ENCODE results near the gene PEDS1.
A peak's percentile ranks its signal among the peaks of the same experiment; 100 is the strongest.
"Not testable (repeated sequence)": the region's sequence is repeated elsewhere in the genome, so short reads cannot be mapped to it uniquely, and the experiment has no call there.

Gene PEDS1

DNA sequence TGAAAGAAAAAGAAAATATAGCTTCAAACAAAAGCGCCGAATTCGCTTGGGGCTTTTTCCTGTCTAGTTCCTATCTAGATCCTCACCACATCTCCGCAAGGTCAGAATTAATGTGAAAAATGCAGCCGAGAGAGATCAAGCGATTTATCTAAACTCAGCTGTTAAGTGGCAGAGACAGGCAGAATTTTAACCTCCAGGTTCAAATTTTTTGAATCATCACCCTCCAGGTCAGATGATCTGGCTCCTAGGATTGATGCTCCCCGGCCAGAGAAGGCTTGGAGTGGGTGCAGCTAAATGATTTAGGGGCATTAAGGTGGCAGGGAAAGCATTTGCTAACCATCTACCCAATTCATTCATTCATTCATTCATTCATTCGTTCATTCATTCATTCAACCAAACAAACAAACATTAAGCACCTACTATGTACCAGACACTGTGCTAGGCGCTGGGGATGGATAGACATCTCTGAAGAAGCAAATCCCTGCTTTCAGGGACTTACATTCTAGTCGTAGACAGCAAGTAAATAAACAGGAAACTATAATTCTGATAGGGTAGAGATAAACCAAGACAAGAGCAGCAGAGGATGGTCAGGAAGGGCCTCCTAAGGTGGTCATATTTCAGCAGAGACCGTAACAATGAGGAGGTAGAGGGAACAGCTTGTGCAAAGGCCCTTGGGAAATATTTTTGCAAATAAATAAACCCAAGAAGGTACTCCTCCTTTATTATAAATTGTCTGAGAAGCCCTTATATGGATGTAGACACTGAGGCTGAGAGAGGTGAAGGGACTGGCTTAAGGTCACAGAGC, 39.9 kb downstream of the PEDS1 start:
- peaks cover 53% of the 10 kb centered on the region for H3K4me1 ChIP-seq (ENCODE audit: control insufficient read depth, insufficient read depth, low read length)

DNA sequence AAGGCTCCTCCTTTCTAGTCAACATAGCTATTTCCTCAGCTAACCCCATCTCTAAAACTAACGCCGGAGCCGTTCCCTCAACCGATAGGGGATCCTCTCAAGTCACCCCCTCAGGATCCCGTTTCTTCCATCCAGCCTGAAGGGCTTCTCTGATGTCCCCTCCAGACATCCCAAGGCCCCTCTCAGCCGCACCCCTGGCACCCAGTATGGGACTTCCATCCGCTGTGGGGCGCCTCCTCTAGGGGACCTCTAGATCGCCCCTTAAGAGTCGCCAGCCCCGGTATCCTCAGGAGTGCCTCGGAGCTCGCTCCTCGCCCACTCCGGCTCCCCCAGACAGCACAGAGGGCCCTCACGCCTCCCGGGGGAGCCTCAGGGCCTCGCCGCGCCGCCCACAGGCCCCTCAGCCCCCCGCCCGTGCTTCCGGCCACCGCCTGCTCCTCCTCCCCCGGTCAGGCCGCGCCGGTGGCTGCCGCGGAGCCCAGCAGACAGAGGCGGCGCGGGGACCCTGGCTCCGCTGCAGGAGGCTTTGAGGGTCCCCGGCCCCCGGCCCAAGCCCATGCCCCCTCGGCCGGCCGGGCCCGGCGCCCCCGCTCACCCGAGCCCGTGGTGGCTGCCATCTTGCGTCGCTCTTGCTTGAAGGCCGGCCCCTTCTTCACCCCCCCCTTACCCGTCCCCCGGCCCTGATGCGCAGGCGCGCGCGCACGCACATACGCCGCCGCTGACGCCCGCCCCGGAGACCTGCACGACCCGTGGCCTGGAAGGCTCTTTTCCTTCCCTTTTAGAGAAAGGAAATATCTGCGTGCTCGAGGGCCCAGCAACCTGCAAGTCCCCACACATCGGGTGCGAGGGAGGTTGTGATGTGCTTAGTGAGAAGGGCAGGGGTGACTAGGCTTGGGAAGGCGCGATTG, 40.8 kb downstream of the PEDS1 start, which contains the start of gene UBE2V1:
Gene UBE2V1, minus strand, starts transcription at position 639 of the 908 bp plus-strand sequence. Its CDS starts 22 bp downstream, at position 617.
- Histone ChIP-seq H3K9me3 (replicated peaks; ENCODE audit: low read length) (no peaks in the 10 kb centered on the region), H3K27me3 (ENCODE audit: control insufficient read depth, insufficient read depth, low read length) (no peaks in the 10 kb centered on the region), H3K4me3 (ENCODE audit: low read length) (peak within 1 kb of the TSS; percentile 78), H3K4me2 (ENCODE audit: low read length) (peak within 1 kb of the TSS; percentile 90), H3K36me3 (ENCODE audit: insufficient read depth, low read length) (peaks cover 17% of the 10 kb centered on the region), H3K4me1 (ENCODE audit: control insufficient read depth, insufficient read depth, low read length) (peaks cover 62% of the 10 kb centered on the region), H3K9ac (ENCODE audit: low read depth, low read length) (peak within 1 kb of the TSS; percentile 92)

More for the DNA sequence above, 39.9 kb downstream of the PEDS1 start:
- Histone ChIP-seq H3K9ac (ENCODE audit: low read depth, low read length) (peak overlapping the region; percentile 92), H3K36me3 (ENCODE audit: insufficient read depth, low read length) (peaks cover 10% of the 10 kb centered on the region), H3K4me3 (ENCODE audit: low read length) (peak overlapping the region; percentile 78), H3K9me3 (replicated peaks; ENCODE audit: low read length) (no peaks in the 10 kb centered on the region), H3K4me2 (ENCODE audit: low read length) (peak overlapping the region; percentile 90), H3K27me3 (ENCODE audit: control insufficient read depth, insufficient read depth, low read length) (no peaks in the 10 kb centered on the region)

DNA sequence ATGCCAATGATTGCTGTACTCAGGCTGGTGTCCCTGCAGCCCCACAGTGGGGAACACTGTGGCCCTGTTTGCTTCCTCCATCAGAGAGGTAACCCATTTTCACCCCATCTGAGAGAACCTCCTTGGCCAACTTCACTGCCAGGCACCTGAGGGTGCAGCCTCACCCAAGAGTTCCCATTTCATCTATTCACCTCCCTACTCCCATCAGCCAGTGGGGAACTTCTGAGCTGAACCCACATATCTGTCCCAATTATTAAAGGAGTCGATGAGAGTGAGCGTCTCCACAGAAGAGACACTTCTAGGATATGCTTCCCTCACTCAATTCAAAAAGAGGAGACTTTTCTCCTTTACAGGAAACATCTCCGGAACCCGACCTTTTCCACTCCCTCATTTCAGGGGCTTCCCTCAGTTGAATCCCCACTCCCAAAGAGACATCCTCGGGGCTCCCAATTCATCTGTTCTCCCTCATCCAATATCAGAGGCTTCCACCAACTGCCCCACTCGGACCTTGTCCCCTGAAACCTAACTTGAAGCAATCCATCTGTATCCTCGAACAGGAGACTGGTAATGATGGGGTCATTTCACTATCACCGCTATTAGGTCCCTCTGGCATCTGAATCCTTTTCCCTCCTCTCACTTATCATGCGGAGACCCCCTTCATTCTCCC, 41.6 kb downstream of the PEDS1 start:
- peaks cover 70% of the 10 kb centered on the region for H3K4me1 ChIP-seq (ENCODE audit: control insufficient read depth, insufficient read depth, low read length)
- peaks cover 17% of the 10 kb centered on the region for H3K36me3 ChIP-seq (ENCODE audit: insufficient read depth, low read length)
- no peaks in the 10 kb centered on the region for H3K27me3 ChIP-seq (ENCODE audit: control insufficient read depth, insufficient read depth, low read length)
- no peaks in the 10 kb centered on the region for H3K9me3 ChIP-seq (replicated peaks; ENCODE audit: low read length)
- H3K4me3 ChIP-seq (ENCODE audit: low read length), result peak overlapping the region; percentile 78
- peak overlapping the region; percentile 92 for H3K9ac ChIP-seq (ENCODE audit: low read depth, low read length)
- H3K4me2 ChIP-seq (ENCODE audit: low read length), result peak overlapping the region; percentile 90

DNA sequence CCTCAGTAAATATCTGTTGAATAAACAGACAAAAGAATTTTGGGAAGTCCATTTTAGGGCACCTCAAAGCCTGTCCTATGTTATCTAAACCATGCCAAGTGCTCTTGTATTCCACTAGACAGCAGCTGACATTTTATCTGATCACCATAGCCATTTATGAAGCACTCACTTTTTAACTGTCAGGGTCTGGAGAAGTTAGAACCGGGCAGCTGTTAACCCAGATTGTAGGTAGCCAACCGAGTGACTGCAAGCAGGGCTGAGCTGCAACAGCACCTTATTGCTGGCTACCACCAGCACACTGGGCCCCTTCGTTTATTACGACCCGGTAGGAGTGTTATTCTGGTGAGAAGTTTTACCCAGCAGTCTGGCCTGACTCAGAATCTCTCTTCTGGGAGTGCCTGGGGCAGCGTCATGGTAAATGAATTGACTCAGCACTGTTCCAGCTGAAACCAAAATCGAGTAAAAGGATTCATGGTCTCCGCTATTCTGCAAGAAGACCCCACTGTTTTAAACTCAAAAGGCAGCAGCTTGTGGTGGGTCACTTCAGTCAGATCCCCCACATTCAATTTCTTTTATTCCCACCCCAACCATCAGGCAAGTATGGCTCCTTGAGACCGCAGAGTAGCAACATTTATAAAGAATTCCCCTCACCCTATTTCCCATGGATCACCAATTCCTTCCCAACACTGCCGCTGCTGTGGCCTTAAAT, 42.2 kb downstream of the PEDS1 start:
- peak overlapping the region; percentile 78 for H3K4me3 ChIP-seq (ENCODE audit: low read length)
- H3K9ac ChIP-seq (ENCODE audit: low read depth, low read length), result peak overlapping the region; percentile 92
- no peaks in the 10 kb centered on the region for H3K27me3 ChIP-seq (ENCODE audit: control insufficient read depth, insufficient read depth, low read length)
- peak overlapping the region; percentile 90 for H3K4me2 ChIP-seq (ENCODE audit: low read length)
- peaks cover 17% of the 10 kb centered on the region for H3K36me3 ChIP-seq (ENCODE audit: insufficient read depth, low read length)
- no peaks in the 10 kb centered on the region for H3K9me3 ChIP-seq (replicated peaks; ENCODE audit: low read length)
- peaks cover 69% of the 10 kb centered on the region for H3K4me1 ChIP-seq (ENCODE audit: control insufficient read depth, insufficient read depth, low read length)

DNA sequence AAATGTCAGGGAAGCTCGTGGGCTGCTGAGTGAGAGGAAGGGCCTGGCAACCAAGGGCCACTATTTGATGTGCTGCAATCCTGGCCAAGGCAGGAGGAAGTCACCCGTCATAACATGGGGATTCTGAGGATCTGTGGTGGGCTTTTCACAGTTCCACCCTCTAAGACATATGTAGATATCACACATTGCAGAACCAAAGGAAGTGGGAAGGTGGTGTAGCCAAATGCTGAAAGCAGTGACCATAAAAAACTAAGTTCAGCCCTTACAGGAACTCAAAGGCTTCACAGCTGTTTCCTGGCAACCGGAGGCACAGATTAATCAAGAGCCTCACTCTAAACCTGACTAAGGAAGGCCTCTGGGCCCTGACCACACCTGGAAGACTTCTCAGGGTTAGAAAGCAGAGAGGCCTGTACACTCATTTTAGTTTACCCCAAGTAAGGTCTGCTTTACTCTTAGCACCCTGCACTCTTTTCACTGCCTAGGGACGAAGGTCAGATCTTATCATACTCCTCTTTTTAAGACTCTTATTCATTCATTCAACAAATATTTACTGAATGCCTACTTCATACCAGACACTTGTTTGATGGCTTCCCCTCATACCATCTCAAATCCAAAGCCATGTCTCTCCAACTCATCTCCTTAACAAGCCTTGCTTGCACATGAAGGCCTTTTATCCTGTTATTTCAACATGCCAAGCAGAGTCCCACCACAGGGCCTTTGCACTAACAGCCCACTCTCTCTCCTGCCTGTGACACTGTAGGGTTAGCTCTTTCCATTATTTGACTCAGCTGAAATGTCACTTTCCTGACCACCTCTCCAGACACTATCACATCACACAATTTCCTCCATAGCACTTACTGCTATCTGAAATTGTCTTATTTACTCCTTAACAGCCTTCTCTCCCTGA, 43.1 kb downstream of the PEDS1 start:
- Histone ChIP-seq H3K9ac (ENCODE audit: low read depth, low read length) (peak overlapping the region; percentile 92), H3K27me3 (ENCODE audit: control insufficient read depth, insufficient read depth, low read length) (no peaks in the 10 kb centered on the region), H3K9me3 (replicated peaks; ENCODE audit: low read length) (no peaks in the 10 kb centered on the region), H3K4me3 (ENCODE audit: low read length) (peak overlapping the region; percentile 78), H3K4me2 (ENCODE audit: low read length) (peak overlapping the region; percentile 90), H3K4me1 (ENCODE audit: control insufficient read depth, insufficient read depth, low read length) (peaks cover 64% of the 10 kb centered on the region), H3K36me3 (ENCODE audit: insufficient read depth, low read length) (peaks cover 17% of the 10 kb centered on the region)

DNA sequence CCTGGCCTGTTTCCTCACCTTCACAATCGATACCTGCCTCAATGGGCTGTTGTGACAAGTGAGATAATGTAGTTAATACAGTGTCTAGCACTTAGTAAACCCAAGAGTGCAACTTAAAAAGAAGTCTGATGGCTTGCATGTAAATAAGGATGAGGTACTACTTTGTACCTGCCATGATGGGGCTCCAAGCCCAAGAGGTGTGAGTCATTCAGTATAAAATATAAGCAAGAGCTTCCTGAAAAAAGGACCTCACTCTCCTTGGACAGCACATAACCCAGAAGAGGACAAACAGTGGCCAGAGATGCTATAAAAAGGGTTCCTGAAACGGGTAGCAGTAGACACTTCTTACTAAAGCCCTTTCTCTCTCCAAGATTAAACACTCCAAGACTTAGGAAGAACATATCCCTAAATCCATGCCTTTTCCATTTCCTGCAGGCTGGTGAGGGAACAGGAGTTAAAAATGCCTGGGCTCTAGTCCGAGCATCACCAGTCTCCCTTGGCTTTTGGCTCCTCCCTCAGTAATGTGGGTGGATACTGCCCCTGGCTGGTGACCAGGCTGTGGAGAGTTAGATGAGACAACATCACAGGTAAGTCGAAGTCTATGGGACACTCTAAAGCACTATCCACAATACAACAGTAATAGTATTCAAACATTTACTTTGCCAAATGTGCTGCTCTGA, 44.8 kb downstream of the PEDS1 start:
- no peak overlapping the region for H3K9ac ChIP-seq (ENCODE audit: low read depth, low read length)
- no peak overlapping the region for H3K4me3 ChIP-seq (ENCODE audit: low read length)
- no peaks in the 10 kb centered on the region for H3K9me3 ChIP-seq (replicated peaks; ENCODE audit: low read length)

DNA sequence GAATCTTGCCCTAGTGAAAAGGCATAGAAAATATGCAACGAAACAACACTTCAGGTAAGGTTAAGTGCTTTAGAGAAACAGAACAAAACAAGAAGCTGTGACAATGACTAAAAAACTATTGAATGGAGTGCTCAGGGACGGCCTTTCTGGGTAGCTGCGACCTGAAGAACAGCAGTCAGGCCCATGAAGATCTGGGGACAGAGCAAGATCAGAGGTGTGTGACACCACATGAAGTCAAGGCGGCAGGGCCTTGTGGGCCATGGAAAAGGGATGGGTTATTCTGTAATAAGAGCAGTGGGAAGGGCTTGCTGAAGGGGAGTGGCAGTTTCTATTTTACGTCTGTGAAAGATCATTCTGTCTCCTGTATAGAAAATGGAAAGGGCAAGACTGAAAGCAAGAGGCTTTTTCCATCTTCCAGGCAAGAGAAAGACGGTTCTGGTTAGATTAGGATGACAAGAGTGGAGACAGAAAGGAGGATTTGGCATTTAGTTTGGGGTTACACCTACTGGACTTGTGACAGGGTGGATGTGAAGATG, 45.7 kb downstream of the PEDS1 start:
- Histone ChIP-seq H3K4me3 (ENCODE audit: low read length) (no peak overlapping the region), H3K9me3 (replicated peaks; ENCODE audit: low read length) (no peaks in the 10 kb centered on the region), H3K9ac (ENCODE audit: low read depth, low read length) (no peak overlapping the region), H3K4me2 (ENCODE audit: low read length) (no peak overlapping the region), H3K27me3 (ENCODE audit: control insufficient read depth, insufficient read depth, low read length) (no peaks in the 10 kb centered on the region), H3K4me1 (ENCODE audit: control insufficient read depth, insufficient read depth, low read length) (peaks cover 57% of the 10 kb centered on the region), H3K36me3 (ENCODE audit: insufficient read depth, low read length) (peaks cover 17% of the 10 kb centered on the region)

More for the DNA sequence above, 44.8 kb downstream of the PEDS1 start:
- Histone ChIP-seq H3K27me3 (ENCODE audit: control insufficient read depth, insufficient read depth, low read length) (no peaks in the 10 kb centered on the region), H3K4me1 (ENCODE audit: control insufficient read depth, insufficient read depth, low read length) (peaks cover 53% of the 10 kb centered on the region), H3K4me2 (ENCODE audit: low read length) (peak overlapping the region; percentile 31), H3K36me3 (ENCODE audit: insufficient read depth, low read length) (peaks cover 17% of the 10 kb centered on the region)

DNA sequence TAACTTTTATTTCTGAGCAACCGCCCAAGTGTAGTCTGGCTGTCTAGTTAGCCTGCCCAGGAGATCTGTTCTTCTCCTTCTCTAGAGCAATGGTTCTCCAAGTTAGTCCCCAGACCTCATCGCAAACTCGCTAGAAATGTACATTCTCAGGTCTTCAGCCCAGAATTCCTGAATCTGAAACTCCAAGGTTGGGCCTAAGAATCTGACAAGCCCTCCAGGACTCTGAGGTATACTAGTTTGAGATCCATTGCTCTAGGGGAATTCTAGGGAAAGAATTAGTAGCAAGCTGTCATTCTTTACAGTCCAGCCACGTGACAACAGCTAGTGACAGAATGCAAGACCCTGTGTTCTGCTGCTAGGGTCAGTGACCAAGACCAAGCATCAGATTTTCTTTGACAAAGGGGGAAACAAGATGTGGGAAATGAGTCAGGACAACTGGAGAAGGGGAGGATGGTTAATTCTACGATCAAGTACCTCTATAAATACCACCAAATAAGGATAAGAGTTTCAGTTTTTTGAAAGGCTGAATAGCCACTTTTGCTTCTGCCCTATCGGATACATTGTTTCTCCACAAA, 46.4 kb downstream of the PEDS1 start:
- H3K9ac ChIP-seq (ENCODE audit: low read depth, low read length), result no peak overlapping the region
- no peaks in the 10 kb centered on the region for H3K27me3 ChIP-seq (ENCODE audit: control insufficient read depth, insufficient read depth, low read length)
- peak overlapping the region; percentile 11 for H3K4me2 ChIP-seq (ENCODE audit: low read length)
- H3K4me1 ChIP-seq (ENCODE audit: control insufficient read depth, insufficient read depth, low read length), result peaks cover 59% of the 10 kb centered on the region
- H3K36me3 ChIP-seq (ENCODE audit: insufficient read depth, low read length), result peaks cover 17% of the 10 kb centered on the region
- no peak overlapping the region for H3K4me3 ChIP-seq (ENCODE audit: low read length)
- no peaks in the 10 kb centered on the region for H3K9me3 ChIP-seq (replicated peaks; ENCODE audit: low read length)

DNA sequence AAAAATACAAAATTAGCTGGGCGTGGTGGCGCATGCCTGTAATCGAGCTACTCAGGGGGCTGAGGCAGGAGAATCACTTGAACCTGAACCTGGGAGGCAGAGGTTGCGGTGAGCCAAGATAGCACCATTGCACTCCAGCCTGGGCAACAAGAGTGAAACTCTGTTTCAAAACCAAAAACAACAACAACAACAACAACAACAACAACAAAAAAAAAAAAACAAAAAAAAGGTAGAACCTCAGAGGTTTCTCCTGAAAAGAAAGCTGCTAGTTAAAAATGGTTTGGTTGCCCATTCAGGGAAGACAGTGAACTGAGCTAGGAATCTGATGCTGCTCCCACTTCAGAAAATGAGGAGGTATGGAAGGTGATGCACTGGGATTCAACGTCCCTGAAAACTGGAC, 46.9 kb downstream of the PEDS1 start:
- Histone ChIP-seq H3K4me1 (ENCODE audit: control insufficient read depth, insufficient read depth, low read length) (peaks cover 62% of the 10 kb centered on the region), H3K36me3 (ENCODE audit: insufficient read depth, low read length) (peaks cover 17% of the 10 kb centered on the region)
- H3K4me2 ChIP-seq (ENCODE audit: low read length); H3K9me3 ChIP-seq (replicated peaks; ENCODE audit: low read length); H3K9ac ChIP-seq (ENCODE audit: low read depth, low read length); H3K27me3 ChIP-seq (ENCODE audit: control insufficient read depth, insufficient read depth, low read length); H3K4me3 ChIP-seq (ENCODE audit: low read length): not testable (repeated sequence)

All from skeletal muscle satellite cell (primary cell).